Epithelial cell of proximal tubule (primary cell): ENCODE measurements around the gene NRXN3. TPM values are rescaled to one million over a fixed set of nuclear protein-coding genes. Genes with fewer than 3 reads are reported as not detected.

Source experiments
- DNase-seq: peaks from one replicate; pipeline ENCODE4 v3.0.0-alpha.2; 2011; ENCODE audit warnings: low read depth
- H3K4me3 ChIP-seq: 2 replicates; pipeline ENCODE4 v1.5.1; 2011; ENCODE audit warnings: low read depth, mild to moderate bottlenecking, low read length
- total RNA-seq: library from RNA; depleted of rRNA; stranded (reverse); fragments of >200 nt; gene quantifications from 2 replicates; pipeline ENCODE4 v1.2.3, GENCODE V29; 2015
- TF ChIP-seq, protein P1 (sequence below): conservative IDR thresholded peaks from 2 replicates; pipeline ENCODE4 v1.5.1; 2012; ENCODE audit warnings: low read depth, mild to moderate bottlenecking, low read length

The NRXN3 gene
- total RNA-seq, 1 donor from 2014 or later = 1.2 TPM

DNA sequence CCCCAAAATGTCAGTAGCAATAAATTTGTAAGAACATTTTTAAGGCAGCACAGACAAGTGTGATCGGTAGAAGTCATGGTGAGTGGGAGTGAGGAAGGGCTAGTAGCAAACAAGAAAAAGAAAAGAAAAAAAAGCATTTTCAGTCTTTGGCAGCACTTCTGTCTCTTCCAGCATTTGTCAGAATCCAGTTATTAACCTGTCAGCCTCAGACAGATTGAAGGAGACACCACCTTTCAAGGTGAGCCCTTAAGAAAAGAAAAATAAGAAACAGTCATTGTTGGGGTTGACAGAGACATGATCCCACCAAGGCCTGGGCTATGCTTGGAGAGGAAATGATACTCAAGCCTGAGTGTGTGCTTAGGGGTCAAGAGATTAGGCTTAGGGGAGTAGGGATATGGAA lies 947.4 kb downstream of the NRXN3 start:
- no peak for DNase-seq
- TF ChIP-seq, protein P1, sequence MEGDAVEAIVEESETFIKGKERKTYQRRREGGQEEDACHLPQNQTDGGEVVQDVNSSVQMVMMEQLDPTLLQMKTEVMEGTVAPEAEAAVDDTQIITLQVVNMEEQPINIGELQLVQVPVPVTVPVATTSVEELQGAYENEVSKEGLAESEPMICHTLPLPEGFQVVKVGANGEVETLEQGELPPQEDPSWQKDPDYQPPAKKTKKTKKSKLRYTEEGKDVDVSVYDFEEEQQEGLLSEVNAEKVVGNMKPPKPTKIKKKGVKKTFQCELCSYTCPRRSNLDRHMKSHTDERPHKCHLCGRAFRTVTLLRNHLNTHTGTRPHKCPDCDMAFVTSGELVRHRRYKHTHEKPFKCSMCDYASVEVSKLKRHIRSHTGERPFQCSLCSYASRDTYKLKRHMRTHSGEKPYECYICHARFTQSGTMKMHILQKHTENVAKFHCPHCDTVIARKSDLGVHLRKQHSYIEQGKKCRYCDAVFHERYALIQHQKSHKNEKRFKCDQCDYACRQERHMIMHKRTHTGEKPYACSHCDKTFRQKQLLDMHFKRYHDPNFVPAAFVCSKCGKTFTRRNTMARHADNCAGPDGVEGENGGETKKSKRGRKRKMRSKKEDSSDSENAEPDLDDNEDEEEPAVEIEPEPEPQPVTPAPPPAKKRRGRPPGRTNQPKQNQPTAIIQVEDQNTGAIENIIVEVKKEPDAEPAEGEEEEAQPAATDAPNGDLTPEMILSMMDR = no peak
- H3K4me3 ChIP-seq = no peak overlapping the region

DNA sequence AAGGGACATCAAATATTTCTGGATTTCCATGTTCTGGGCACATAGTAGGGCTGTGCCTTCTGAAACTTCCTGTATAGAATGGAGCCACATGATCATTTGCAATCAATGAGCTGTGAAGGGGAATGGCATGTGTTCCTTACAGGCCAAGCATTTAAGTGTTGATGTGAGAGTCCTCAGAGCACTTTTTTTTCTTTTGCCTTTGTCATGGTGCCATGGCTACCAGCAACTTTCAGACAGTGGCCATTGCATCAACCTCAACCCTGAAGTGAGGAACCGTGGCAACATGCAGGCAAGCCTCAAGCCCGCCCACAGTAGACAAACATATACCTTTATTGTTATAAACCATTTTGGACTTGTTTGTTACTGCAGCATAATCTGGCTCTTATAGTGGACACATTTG lies 948.1 kb downstream of the NRXN3 start:
- TF ChIP-seq, protein P1 = no peak

DNA sequence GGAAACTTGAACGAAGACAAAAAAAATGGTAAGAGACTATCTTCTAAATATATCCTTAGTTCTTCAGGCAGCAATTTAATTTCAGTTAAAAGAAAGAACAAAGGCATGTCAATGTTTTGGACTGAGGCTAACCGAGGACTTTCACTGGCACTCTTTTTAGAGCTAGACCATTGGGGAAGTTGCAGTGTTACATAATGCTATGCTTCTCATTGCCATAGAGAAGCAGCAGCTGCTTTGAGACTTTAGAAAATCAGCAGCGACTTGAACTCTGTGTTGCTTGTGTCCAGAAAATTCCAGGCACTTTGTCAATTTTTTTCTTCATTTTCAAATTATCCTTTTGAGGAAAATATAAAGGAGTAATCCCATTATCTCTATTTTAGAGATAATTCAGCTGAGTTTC lies 964.2 kb downstream of the NRXN3 start:
- no peak overlapping the region for H3K4me3 ChIP-seq
- no peak for DNase-seq
- TF ChIP-seq, protein P1 = no peak

More for the DNA sequence above, 948.1 kb downstream of the NRXN3 start:
- H3K4me3 ChIP-seq = no peak overlapping the region
- DNase-seq = no peak

DNA sequence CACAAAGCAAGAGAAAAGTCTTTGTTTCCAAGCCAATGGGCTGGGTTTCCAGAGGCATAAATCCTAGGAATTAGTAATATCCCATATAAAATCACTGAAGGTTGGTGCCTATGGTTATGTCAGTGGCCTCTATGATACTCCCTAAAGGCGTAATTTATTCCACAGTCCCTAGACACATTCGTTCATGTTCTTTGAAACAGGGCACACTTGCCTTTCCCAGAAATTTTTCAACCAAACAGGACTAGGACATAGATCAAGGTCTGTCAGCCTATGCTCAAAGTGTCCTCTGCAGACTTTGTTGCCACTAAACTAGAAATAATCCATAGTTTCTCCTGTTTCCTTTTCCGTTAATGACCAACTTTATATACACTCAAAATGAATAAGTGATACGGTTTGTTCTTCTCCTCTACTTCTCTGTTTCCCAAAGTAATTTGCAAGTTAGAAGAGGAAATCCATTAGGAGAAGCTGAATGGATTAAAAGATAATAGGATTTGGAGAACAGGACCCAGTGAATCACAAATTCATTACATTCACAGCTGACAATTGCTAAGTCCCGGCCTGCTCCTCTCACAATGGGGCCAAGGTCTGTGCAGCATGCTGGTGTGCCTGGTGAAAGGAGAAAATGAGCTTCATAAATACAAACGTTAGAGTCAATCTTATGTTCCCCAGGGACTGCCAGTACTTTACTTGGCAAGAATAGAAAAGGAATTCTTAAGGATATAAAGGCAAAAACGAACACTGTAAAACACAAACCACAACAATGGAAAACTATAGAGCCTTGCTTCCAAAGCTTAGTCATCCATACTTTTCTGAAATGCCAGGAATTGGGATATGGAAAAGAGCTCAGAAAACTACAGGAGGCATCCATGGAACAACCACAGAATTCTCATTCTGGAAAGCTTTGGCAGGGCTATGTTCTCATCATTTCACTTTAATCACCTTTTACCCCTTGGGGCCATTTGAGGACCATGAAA lies 966.2 kb downstream of the NRXN3 start:
- no peak for DNase-seq
- TF ChIP-seq, protein P1 = no peak
- H3K4me3 ChIP-seq = no peak overlapping the region

DNA sequence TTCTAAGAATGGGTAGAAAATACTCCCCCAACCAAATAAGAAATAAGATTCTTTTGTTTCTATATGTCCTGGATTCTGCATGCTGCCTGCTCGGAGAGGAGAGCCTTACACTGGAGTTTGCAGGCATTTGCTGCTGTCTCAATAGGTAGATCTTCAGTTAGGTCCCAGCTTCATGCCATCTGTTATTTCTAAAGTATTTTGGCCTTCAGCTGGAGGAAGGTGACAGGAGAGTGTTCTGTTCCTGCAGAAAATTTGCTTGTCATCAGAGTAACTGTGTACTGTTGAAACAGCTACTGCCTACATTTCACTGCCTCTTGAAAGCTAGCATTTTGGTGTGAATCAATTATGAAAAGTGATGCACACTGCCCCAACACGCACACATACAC lies 966.9 kb downstream of the NRXN3 start:
- no peak for DNase-seq
- TF ChIP-seq, protein P1 = no peak
- H3K4me3 ChIP-seq = no peak overlapping the region

DNA sequence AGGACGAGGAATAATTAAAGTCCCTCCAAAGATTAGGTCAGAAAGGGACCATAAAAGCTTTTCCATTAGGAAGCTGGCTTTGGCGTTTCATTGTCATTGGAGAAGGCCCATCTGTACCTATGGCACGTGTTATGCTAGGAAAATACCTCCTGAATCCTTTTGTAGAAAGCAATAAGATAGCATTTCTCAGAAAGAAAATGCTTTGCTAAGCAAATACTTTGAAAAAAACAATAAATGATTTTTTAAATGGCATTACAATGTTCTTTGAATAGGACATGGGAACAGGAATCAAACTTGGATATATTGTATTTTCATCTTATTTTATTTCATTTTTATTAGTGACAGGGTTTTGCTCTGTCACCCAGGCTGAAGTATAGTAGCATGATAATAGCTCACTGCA lies 967.7 kb downstream of the NRXN3 start:
- H3K4me3 ChIP-seq = no peak overlapping the region
- TF ChIP-seq, protein P1 = no peak
- DNase-seq = no peak

DNA sequence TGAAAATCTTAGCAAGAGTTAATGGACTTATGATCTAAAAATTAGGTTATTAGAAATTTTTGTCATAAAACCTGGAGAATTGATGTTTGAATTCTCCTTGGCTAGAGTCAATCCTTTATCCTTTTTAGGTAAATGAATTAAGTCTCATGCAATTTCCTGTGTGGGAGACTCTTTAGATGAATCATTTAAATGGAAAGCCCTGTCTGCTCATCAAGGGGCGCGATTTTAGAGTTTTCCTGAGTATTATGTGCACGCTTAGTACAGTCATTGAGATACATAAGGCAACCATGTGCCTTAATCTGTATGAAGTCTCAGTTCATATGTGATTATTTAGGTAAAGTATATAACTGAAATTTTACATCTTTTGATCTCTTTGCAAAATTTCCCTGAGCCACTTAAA lies 974.7 kb downstream of the NRXN3 start:
- TF ChIP-seq, protein P1 = no peak
- no peak for DNase-seq
- H3K4me3 ChIP-seq = no peak overlapping the region
